Upper lobe of left lung (tissue), 4 donors: Measurements from ENCODE around the gene SIX6.

Experiments used
- CTCF ChIP-seq, 6 experiments: fragments of 450-650 bp in 4 of 6; fragments of 200-600 bp in 2 of 6; sonication (generic) in 2 of 6; IDR thresholded peaks; one replicate each; pipeline ENCODE4 v1.5.1; 2016 to 2019; ENCODE audit warnings: antibody characterized with exemption in 6 of 6
- EP300 ChIP-seq, 4 donors: sonication (generic); formaldehyde crosslinking; IDR thresholded peaks; one replicate each; pipeline ENCODE4 v1.5.1; 2017; ENCODE audit warnings: antibody characterized with exemption in 4 of 4, control low read depth in 2 of 4
- POLR2A ChIP-seq, 4 donors: fragments of 450-650 bp; IDR thresholded peaks; one replicate each; pipeline ENCODE4 v1.5.1; 2016 to 2017; ENCODE audit warnings: antibody characterized with exemption in 4 of 4, mild to moderate bottlenecking in 2 of 4

- TF ChIP-seq CTCF (IDR thresholded peaks at IDR 0.05) (no peak), POLR2A (IDR thresholded peaks at IDR 0.05) (no peak), EP300 (IDR thresholded peaks at IDR 0.05) (no peak)
Measured at GRCh38 chr14:60490270-60490669, 18.7 kb upstream of the SIX6 start.
